IPS DF 6.9 (cell line): Measurements from ENCODE around the gene CNPY1.
A peak's percentile ranks its signal among the peaks of the same experiment; 100 is the strongest.

ENCODE experiments used
- DNase-seq: peaks from one replicate; pipeline ENCODE4 v3.0.0-alpha.2; 2013; ENCODE audit warnings: low read depth, low spot score
- H3K27ac ChIP-seq: one replicate; pipeline ENCODE4 v1.5.1; 2013; ENCODE audit warnings: low read length, control low read depth
- H3K27me3 ChIP-seq: 2 replicates; pipeline ENCODE4 v1.6.1; 2013; ENCODE audit warnings: mild to moderate bottlenecking, low read length; ENCODE audit not compliant: control insufficient read depth, insufficient read depth
- H3K36me3 ChIP-seq: 2 replicates; pipeline ENCODE4 v1.6.1; 2013; ENCODE audit warnings: low read length; ENCODE audit not compliant: control insufficient read depth, insufficient read depth
- H3K4me1 ChIP-seq: 2 replicates; pipeline ENCODE4 v1.6.1; 2013; ENCODE audit warnings: low read length; ENCODE audit not compliant: control insufficient read depth, insufficient read depth
- H3K4me3 ChIP-seq: 2 replicates; pipeline ENCODE4 v1.5.1; 2013; ENCODE audit warnings: mild to moderate bottlenecking, low read length
- H3K9me3 ChIP-seq: 2 replicates; pipeline ENCODE4 v1.6.1; 2013; ENCODE audit warnings: low read length, inconsistent platforms; ENCODE audit not compliant: control insufficient read depth, insufficient read depth
- WGBS: extraction: QIAGEN DNeasy Blood & Tissue Kit; methylation state at CpG from one replicate; pipeline ENCODE4 v1.1.7; 2013; ENCODE audit warnings: mixed read lengths, missing lambda C conversion rate; ENCODE audit not compliant: insufficient read length, insufficient coverage; 5-methylcytosine and 5-hydroxymethylcytosine counted together

The CNPY1 gene

GRCh38 chr7:155514296-155514695 is 32.1 kb downstream of the CNPY1 start:
- peaks cover 31% of the 10 kb centered on the region for H3K27me3 ChIP-seq
- no CpG with 5 or more reads among the region's 8 CpGs for WGBS

GRCh38 chr7:155513543-155514285 is 32.6 kb downstream of the CNPY1 start:
- Histone ChIP-seq H3K36me3 (no peaks in the 10 kb centered on the region), H3K27me3 (peaks cover 35% of the 10 kb centered on the region), H3K27ac (no peak overlapping the region), H3K9me3 (no peaks in the 10 kb centered on the region), H3K4me3 (no peak overlapping the region), H3K4me1 (no peaks in the 10 kb centered on the region)
- WGBS, result no CpG with 5 or more reads among the region's 13 CpGs
- DNase-seq, result no peak

More at GRCh38 chr7:155514296-155514695, 32.1 kb downstream of the CNPY1 start:
- Histone ChIP-seq H3K27ac (no peak overlapping the region), H3K36me3 (no peaks in the 10 kb centered on the region), H3K4me3 (no peak overlapping the region), H3K4me1 (no peaks in the 10 kb centered on the region), H3K9me3 (no peaks in the 10 kb centered on the region)
- DNase-seq, result no peak

- no peak for DNase-seq
- Histone ChIP-seq H3K4me1 (no peaks in the 10 kb centered on the region), H3K27me3 (peaks cover 44% of the 10 kb centered on the region), H3K4me3 (no peak overlapping the region), H3K9me3 (no peaks in the 10 kb centered on the region), H3K27ac (no peak overlapping the region), H3K36me3 (no peaks in the 10 kb centered on the region)
- WGBS, result no CpG with 5 or more reads among the region's 4 CpGs
Observed at GRCh38 chr7:155512246-155512887, 34.0 kb downstream of the CNPY1 start.

- H3K9me3 ChIP-seq, result no peaks in the 10 kb centered on the region
- no peak for DNase-seq
- no CpG with 5 or more reads among the region's 5 CpGs for WGBS
- no peak overlapping the region for H3K27ac ChIP-seq
- H3K36me3 ChIP-seq, result no peaks in the 10 kb centered on the region
- peaks cover 50% of the 10 kb centered on the region for H3K27me3 ChIP-seq
- no peak overlapping the region for H3K4me3 ChIP-seq
- H3K4me1 ChIP-seq, result no peaks in the 10 kb centered on the region
Observed at GRCh38 chr7:155511702-155511996, 34.7 kb downstream of the CNPY1 start.

- no peak for DNase-seq
- Histone ChIP-seq H3K4me1 (no peaks in the 10 kb centered on the region), H3K36me3 (no peaks in the 10 kb centered on the region), H3K27ac (no peak overlapping the region), H3K9me3 (no peaks in the 10 kb centered on the region), H3K4me3 (no peak overlapping the region), H3K27me3 (peaks cover 55% of the 10 kb centered on the region)
- no CpG with 5 or more reads among the region's 6 CpGs for WGBS
Observed at GRCh38 chr7:155510975-155511701, 35.2 kb downstream of the CNPY1 start.

GRCh38 chr7:155509725-155510551 is 36.4 kb downstream of the CNPY1 start:
- H3K4me3 ChIP-seq, result peak overlapping the region; percentile 38; the same call in 1 of the 2 replicates
- no peaks in the 10 kb centered on the region for H3K4me1 ChIP-seq
- no peak for DNase-seq
- WGBS, result no CpG with 5 or more reads among the region's 68 CpGs
- peaks cover 56% of the 10 kb centered on the region for H3K27me3 ChIP-seq
- H3K36me3 ChIP-seq, result no peaks in the 10 kb centered on the region
- H3K9me3 ChIP-seq, result no peaks in the 10 kb centered on the region
- H3K27ac ChIP-seq, result no peak overlapping the region

- no CpG with 5 or more reads among the region's 16 CpGs for whole genome bisulfite sequencing
- Histone ChIP-seq H3K9me3 (no peaks in the 10 kb centered on the region), H3K27ac (no peak overlapping the region), H3K4me1 (no peaks in the 10 kb centered on the region), H3K36me3 (no peaks in the 10 kb centered on the region), H3K4me3 (peak overlapping the region; percentile 38; the same call in 1 of the 2 replicates), H3K27me3 (peaks cover 60% of the 10 kb centered on the region)
- DNase-seq, result no peak
Observed at GRCh38 chr7:155509359-155509724, 37.0 kb downstream of the CNPY1 start.

GRCh38 chr7:155508376-155509358 is 37.7 kb downstream of the CNPY1 start:
- no peak overlapping the region for H3K4me3 ChIP-seq
- DNase-seq, result no peak
- H3K27ac ChIP-seq, result no peak overlapping the region
- no peaks in the 10 kb centered on the region for H3K4me1 ChIP-seq
- peaks cover 60% of the 10 kb centered on the region for H3K27me3 ChIP-seq
- no peaks in the 10 kb centered on the region for H3K9me3 ChIP-seq
- no peaks in the 10 kb centered on the region for H3K36me3 ChIP-seq
- WGBS, result no CpG with 5 or more reads among the region's 29 CpGs

- Histone ChIP-seq H3K9me3 (no peaks in the 10 kb centered on the region), H3K27me3 (peaks cover 63% of the 10 kb centered on the region), H3K27ac (no peak overlapping the region), H3K36me3 (no peaks in the 10 kb centered on the region), H3K4me3 (no peak overlapping the region), H3K4me1 (no peaks in the 10 kb centered on the region)
- DNase-seq, result no peak
- WGBS, result no CpG with 5 or more reads among the region's 4 CpGs
Observed at GRCh38 chr7:155507576-155507975, 38.8 kb downstream of the CNPY1 start.
